ENCODE data around the gene FBXL2. TPM values are rescaled to one million over a fixed set of nuclear protein-coding genes. Genes with fewer than 3 reads are reported as not detected.

FBXL2 gene
- total RNA-seq, 4 donors from 2014 or later = 0.24 to 1.9 (median 0.82) TPM; not detected in 1

DNA sequence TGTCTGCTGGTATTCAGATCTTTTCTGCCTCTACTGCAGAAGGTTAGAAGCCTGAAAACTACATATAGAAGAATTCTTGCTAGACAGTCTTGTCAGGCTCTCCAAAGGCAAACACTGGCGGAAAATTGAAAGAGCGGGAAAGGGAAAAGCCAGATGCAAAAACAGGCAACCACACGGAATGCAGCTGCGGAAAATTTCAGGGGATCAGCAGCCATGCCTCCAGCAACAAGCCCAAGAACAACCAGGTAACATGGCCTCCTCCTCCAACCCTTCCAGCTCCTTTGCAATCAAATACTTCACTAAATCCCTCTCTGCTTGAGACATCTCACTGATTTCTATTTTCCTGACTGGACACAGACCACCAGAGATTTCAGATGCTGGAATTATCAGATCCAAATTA, 153.3 kb downstream of the FBXL2 start:
- ATAC-seq = no peak
- H3K36me3 ChIP-seq = no peaks in the 10 kb centered on the region
- in situ Hi-C loops (cut with MboI; ENCODE audit: low sequenced_read_pairs in 4 of 4) (loop anchor here in 1 of 4 donors (10.0 kb wide), 1 partner anchor 316 kb away; the partner anchor contains the start of gene CRTAP), intact Hi-C loops (cut with DNase I; ENCODE audit: low total_unique reads) (no loop called here)
- H3K4me3 ChIP-seq = no peak overlapping the region
- no peaks in the 10 kb centered on the region for H3K27me3 ChIP-seq
- H3K4me1 ChIP-seq = peaks cover 53 to 58% of the 10 kb centered on the region in 2 donors
- H3K27ac ChIP-seq = peak overlapping the region in 1 of 4 donors; percentile 18
- DNase-seq = no peak
- no peaks in the 10 kb centered on the region for H3K9me3 ChIP-seq
- TF ChIP-seq, protein P1, sequence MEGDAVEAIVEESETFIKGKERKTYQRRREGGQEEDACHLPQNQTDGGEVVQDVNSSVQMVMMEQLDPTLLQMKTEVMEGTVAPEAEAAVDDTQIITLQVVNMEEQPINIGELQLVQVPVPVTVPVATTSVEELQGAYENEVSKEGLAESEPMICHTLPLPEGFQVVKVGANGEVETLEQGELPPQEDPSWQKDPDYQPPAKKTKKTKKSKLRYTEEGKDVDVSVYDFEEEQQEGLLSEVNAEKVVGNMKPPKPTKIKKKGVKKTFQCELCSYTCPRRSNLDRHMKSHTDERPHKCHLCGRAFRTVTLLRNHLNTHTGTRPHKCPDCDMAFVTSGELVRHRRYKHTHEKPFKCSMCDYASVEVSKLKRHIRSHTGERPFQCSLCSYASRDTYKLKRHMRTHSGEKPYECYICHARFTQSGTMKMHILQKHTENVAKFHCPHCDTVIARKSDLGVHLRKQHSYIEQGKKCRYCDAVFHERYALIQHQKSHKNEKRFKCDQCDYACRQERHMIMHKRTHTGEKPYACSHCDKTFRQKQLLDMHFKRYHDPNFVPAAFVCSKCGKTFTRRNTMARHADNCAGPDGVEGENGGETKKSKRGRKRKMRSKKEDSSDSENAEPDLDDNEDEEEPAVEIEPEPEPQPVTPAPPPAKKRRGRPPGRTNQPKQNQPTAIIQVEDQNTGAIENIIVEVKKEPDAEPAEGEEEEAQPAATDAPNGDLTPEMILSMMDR (IDR thresholded peaks at IDR 0.05 in 4 of 5, conservative IDR thresholded peaks at IDR 0.05 in 1 of 5) = no peak
- TF ChIP-seq POLR2A (IDR thresholded peaks at IDR 0.05) = no peak

DNA sequence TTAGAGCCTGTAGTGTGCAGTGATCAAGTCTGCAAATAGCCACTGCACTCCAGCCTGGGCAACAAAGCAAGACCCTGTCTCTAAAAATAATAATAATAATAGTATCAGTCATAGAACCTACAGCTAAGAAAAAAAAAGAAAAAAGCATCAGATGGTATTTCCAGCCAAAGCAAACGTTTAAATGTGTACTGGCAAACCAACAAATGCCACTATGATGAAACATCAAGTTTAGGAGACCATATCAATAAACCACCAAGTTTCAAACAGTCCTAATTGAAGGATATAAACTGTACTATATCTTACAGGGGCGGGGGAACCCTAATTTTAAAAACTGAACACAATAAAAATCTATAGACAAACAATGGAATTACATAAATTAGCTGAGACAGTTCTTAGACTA, 156.6 kb downstream of the FBXL2 start:
- ATAC-seq (no peak), DNase-seq (no peak)
- Histone ChIP-seq H3K27ac (no peak overlapping the region), H3K36me3 (no peaks in the 10 kb centered on the region), H3K4me1 (peaks cover 76 to 80% of the 10 kb centered on the region in 2 donors), H3K9me3 (no peaks in the 10 kb centered on the region), H3K4me3 (no peak overlapping the region), H3K27me3 (no peaks in the 10 kb centered on the region)
- intact Hi-C loops (cut with DNase I; ENCODE audit: low total_unique reads) (no loop called here), in situ Hi-C loops (cut with MboI; ENCODE audit: low sequenced_read_pairs in 4 of 4) (loop anchor here in 1 of 4 donors (10.0 kb wide), 1 partner anchor 319 kb away; the partner anchor contains the start of gene CRTAP)
- TF ChIP-seq POLR2A (IDR thresholded peaks at IDR 0.05) = no peak
- TF ChIP-seq, protein P1 (IDR thresholded peaks at IDR 0.05 in 4 of 5, conservative IDR thresholded peaks at IDR 0.05 in 1 of 5) = no peak

Other genes with a start within 250 kb of the FBXL2 start
- gene GLB1, start 180.3 kb upstream of the FBXL2 start, total RNA-seq = 10 to 100 TPM; 11.4 to 38.0 (median 19.3) TPM
- gene TMPPE, start 180.3 kb upstream of the FBXL2 start, total RNA-seq = 1 to 10 TPM; 2.1 to 2.8 (median 2.6) TPM
- 100 to 1,000 TPM in 1 of 4 donors, 10 to 100 TPM in 3; 75.2 to 107 (median 83.1) TPM for gene CRTAP, start 163.4 kb upstream of the FBXL2 start, total RNA-seq
- 1 to 10 TPM in 2 of 4 donors, under 1 TPM in 2; 0.55 to 2.2 (median 1.1) TPM for gene SUSD5, start 58.6 kb upstream of the FBXL2 start, total RNA-seq
- 10 to 100 TPM; 19.1 to 28.9 (median 24.2) TPM for gene UBP1, start 163.0 kb downstream of the FBXL2 start, total RNA-seq